GM23338 (cell line): ENCODE measurements around the gene PNLIP.

ENCODE experiments used
- POLR2AphosphoS5 ChIP-seq: IDR thresholded peaks from 2 replicates; pipeline ENCODE4 v1.6.1; 2016; ENCODE audit warnings: antibody characterized with exemption, low read depth
- TF ChIP-seq, protein P1 (sequence below), 2 experiments: fragments of 200-600 bp in 1 of 2; sonication (generic) in 1 of 2; conservative IDR thresholded peaks; 2 replicates each; pipeline versions ENCODE4 v1.5.1 to v1.6.1; 2016 to 2017; ENCODE audit warnings: antibody characterized with exemption in 2 of 2, low read depth in 2 of 2, mild to moderate bottlenecking in 2 of 2, moderate library complexity in 1 of 2
- TF ChIP-seq, protein P2 (sequence below): IDR thresholded peaks from one replicate; pipeline ENCODE4 v1.6.1; 2018; ENCODE audit warnings: antibody characterized with exemption; ENCODE audit not compliant: unreplicated experiment

DNA sequence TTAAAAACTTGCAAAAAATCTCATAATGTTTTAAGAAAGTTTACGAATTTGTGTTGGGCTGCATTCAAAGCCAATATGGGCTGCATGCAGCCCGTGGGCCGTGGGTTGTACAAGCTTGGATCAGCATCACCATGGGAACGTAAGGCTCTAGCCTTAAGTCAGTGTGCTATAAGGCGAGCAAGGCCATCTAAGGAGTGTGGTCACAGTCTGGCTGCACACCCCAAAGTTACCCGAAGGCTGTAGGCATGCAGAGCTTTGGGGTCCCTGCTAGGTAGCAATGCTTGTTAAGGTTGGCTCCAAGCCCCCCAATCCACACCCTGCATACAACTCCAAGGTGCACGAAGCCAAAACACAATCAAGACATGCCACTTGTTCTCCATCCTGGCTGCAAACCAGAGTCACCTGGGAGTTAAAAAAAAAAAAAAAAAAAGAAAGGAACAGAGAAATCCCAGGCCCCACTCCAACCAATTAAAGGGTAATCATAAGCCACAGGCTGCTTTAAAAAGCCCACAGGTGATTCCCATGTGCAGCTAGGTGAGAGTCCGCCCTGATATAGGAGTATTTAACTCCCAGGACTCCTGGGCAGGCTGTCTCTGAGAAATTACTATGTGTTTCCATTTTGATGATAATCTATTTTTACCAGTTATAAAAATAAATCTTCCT, 66.5 kb downstream of the PNLIP start:
- TF ChIP-seq, protein P1, sequence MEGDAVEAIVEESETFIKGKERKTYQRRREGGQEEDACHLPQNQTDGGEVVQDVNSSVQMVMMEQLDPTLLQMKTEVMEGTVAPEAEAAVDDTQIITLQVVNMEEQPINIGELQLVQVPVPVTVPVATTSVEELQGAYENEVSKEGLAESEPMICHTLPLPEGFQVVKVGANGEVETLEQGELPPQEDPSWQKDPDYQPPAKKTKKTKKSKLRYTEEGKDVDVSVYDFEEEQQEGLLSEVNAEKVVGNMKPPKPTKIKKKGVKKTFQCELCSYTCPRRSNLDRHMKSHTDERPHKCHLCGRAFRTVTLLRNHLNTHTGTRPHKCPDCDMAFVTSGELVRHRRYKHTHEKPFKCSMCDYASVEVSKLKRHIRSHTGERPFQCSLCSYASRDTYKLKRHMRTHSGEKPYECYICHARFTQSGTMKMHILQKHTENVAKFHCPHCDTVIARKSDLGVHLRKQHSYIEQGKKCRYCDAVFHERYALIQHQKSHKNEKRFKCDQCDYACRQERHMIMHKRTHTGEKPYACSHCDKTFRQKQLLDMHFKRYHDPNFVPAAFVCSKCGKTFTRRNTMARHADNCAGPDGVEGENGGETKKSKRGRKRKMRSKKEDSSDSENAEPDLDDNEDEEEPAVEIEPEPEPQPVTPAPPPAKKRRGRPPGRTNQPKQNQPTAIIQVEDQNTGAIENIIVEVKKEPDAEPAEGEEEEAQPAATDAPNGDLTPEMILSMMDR (conservative IDR thresholded peaks at IDR 0.05; ENCODE audit: low read depth in 2 of 2): no peak
- no peak for TF ChIP-seq POLR2AphosphoS5
- TF ChIP-seq, protein P2, sequence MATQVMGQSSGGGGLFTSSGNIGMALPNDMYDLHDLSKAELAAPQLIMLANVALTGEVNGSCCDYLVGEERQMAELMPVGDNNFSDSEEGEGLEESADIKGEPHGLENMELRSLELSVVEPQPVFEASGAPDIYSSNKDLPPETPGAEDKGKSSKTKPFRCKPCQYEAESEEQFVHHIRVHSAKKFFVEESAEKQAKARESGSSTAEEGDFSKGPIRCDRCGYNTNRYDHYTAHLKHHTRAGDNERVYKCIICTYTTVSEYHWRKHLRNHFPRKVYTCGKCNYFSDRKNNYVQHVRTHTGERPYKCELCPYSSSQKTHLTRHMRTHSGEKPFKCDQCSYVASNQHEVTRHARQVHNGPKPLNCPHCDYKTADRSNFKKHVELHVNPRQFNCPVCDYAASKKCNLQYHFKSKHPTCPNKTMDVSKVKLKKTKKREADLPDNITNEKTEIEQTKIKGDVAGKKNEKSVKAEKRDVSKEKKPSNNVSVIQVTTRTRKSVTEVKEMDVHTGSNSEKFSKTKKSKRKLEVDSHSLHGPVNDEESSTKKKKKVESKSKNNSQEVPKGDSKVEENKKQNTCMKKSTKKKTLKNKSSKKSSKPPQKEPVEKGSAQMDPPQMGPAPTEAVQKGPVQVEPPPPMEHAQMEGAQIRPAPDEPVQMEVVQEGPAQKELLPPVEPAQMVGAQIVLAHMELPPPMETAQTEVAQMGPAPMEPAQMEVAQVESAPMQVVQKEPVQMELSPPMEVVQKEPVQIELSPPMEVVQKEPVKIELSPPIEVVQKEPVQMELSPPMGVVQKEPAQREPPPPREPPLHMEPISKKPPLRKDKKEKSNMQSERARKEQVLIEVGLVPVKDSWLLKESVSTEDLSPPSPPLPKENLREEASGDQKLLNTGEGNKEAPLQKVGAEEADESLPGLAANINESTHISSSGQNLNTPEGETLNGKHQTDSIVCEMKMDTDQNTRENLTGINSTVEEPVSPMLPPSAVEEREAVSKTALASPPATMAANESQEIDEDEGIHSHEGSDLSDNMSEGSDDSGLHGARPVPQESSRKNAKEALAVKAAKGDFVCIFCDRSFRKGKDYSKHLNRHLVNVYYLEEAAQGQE: no peak
